ENCODE results near the gene MAP3K7CL. TPM values are rescaled to one million over a fixed set of nuclear protein-coding genes. Genes with fewer than 3 reads are reported as not detected.

Gene MAP3K7CL
- total and polyA plus RNA-seq, 8 donors: 2.0 to 7.3 (median 3.0) TPM

- DNase-seq (no peak), FAIRE-seq (no peak), ATAC-seq (no peak)
- Histone ChIP-seq H3K36me3 (peaks cover 0 to 3% (median 0%) of the 10 kb centered on the region in 3 donors), H3K4me3 (no peak overlapping the region), H3K27ac (no peak overlapping the region), H3K4me1 (peaks cover 0 to 6% (median 0%) of the 10 kb centered on the region in 3 donors), H3K9me3 (no peaks in the 10 kb centered on the region), H3K27me3 (no peaks in the 10 kb centered on the region)
- TF ChIP-seq CTCF (IDR thresholded peaks at IDR 0.05): no peak
- intact Hi-C loops (cut with DNase I): loop anchor here in 2 of 3 donors (10.0 kb wide), 1 partner anchor 277 kb away; no protein-coding TSS in a partner anchor
- 85 to 86% methylated on average over 2 of the region's 2 CpGs for WGBS, 2 donors
Measured at GRCh38 chr21:29098156-29098555, 32.3 kb upstream of the MAP3K7CL start.

GRCh38 chr21:29102791-29103257 is 27.6 kb upstream of the MAP3K7CL start:
- TF ChIP-seq CTCF (IDR thresholded peaks at IDR 0.05): no peak
- Histone ChIP-seq H3K27ac (no peak overlapping the region), H3K36me3 (no peaks in the 10 kb centered on the region), H3K27me3 (no peaks in the 10 kb centered on the region), H3K4me3 (no peak overlapping the region), H3K9me3 (no peaks in the 10 kb centered on the region), H3K4me1 (no peaks in the 10 kb centered on the region)
- 97% methylated on average over 2 of the region's 2 CpGs for WGBS, 2 donors
- FAIRE-seq (no peak), DNase-seq (no peak), ATAC-seq (no peak)
- intact Hi-C loops (cut with DNase I): no loop called here

GRCh38 chr21:29104239-29104708 is 26.2 kb upstream of the MAP3K7CL start:
- no peak overlapping the region for H3K27ac ChIP-seq
- intact Hi-C loops (cut with DNase I): no loop called here
- H3K4me3 ChIP-seq: no peak overlapping the region
- ATAC-seq (no peak), DNase-seq (no peak), FAIRE-seq (no peak)
- no peak for TF ChIP-seq CTCF (IDR thresholded peaks at IDR 0.05)
- H3K27me3 ChIP-seq: no peaks in the 10 kb centered on the region
- 69% methylated on average over 7 of the region's 7 CpGs for WGBS, 2 donors
- no peaks in the 10 kb centered on the region for H3K9me3 ChIP-seq
- no peaks in the 10 kb centered on the region for H3K36me3 ChIP-seq
- no peaks in the 10 kb centered on the region for H3K4me1 ChIP-seq

- no peaks in the 10 kb centered on the region for H3K9me3 ChIP-seq
- H3K4me3 ChIP-seq: no peak overlapping the region
- H3K27me3 ChIP-seq: no peaks in the 10 kb centered on the region
- H3K27ac ChIP-seq: no peak overlapping the region
- intact Hi-C loops (cut with DNase I): no loop called here
- TF ChIP-seq CTCF (IDR thresholded peaks at IDR 0.05): no peak
- DNase-seq (no peak), FAIRE-seq (no peak), ATAC-seq (no peak)
- no peaks in the 10 kb centered on the region for H3K4me1 ChIP-seq
- WGBS, 2 donors: 83 to 85% methylated on average over 3 of the region's 3 CpGs
- no peaks in the 10 kb centered on the region for H3K36me3 ChIP-seq
Measured at GRCh38 chr21:29105218-29105617, 25.2 kb upstream of the MAP3K7CL start.

GRCh38 chr21:29114765-29115500 is 15.5 kb upstream of the MAP3K7CL start:
- Histone ChIP-seq H3K36me3 (no peaks in the 10 kb centered on the region), H3K9me3 (no peaks in the 10 kb centered on the region), H3K4me1 (no peaks in the 10 kb centered on the region), H3K27me3 (no peaks in the 10 kb centered on the region), H3K4me3 (no peak overlapping the region), H3K27ac (no peak overlapping the region)
- no peak for TF ChIP-seq CTCF (IDR thresholded peaks at IDR 0.05)
- ATAC-seq (no peak), FAIRE-seq (no peak), DNase-seq (no peak)
- 77 to 80% methylated on average over 5 of the region's 5 CpGs for WGBS, 2 donors
- intact Hi-C loops (cut with DNase I): no loop called here
